H1 (cell line): ENCODE results near the gene ATXN1L. TPM values are rescaled to one million over a fixed set of nuclear protein-coding genes. Genes with fewer than 3 reads are reported as not detected.
A peak's percentile ranks its signal among the peaks of the same experiment; 100 is the strongest.

Experiments used
- CTCF ChIA-PET: fragments of 300-600 bp; sonication (Branson Sonifier 250); formaldehyde crosslinking; loops from one replicate; lab custom pipeline; 2021; ENCODE audit not compliant: partially characterized antibody; lab: Charles Lee
- POLR2A ChIA-PET: fragments of 300-600 bp; sonication (Branson Sonifier 250); formaldehyde crosslinking; loops from one replicate; lab custom pipeline; 2021; ENCODE audit warnings: inconsistent platforms; ENCODE audit not compliant: partially characterized antibody; lab: Charles Lee
- DNase-seq, 2 experiments: peaks; one replicate each; pipeline versions ENCODE4 v3.0.0 to v3.0.0-alpha.2; 2010 to 2022; ENCODE audit warnings: low spot score in 2 of 2, low read depth in 1 of 2, mixed read lengths in 1 of 2
- FAIRE-seq: peaks from 2 replicates; lab custom pipeline; 2011; peaks lifted over from hg19 to GRCh38; lab: Jason Lieb, UNC
- H2AFZ ChIP-seq: 2 replicates; pipeline ENCODE4 v1.8.1; 2012; ENCODE audit warnings: low read length, inconsistent platforms
- H2AK5ac ChIP-seq: 2 replicates; pipeline ENCODE4 v1.6.1; 2013; ENCODE audit warnings: low read depth, low read length
- H2BK120ac ChIP-seq: replicated peaks from 2 replicates; pipeline ENCODE3; 2013; ENCODE audit warnings: low read depth, low read length, inconsistent platforms
- H2BK12ac ChIP-seq: 2 replicates; pipeline ENCODE4 v1.6.1; 2013; ENCODE audit warnings: low read depth, low read length
- H2BK15ac ChIP-seq: 2 replicates; pipeline ENCODE4 v1.6.1; 2013; ENCODE audit warnings: low read length
- H2BK20ac ChIP-seq: 2 replicates; pipeline ENCODE4 v1.6.1; 2013; ENCODE audit warnings: low read length
- H2BK5ac ChIP-seq: 2 replicates; pipeline ENCODE4 v1.6.1; 2013; ENCODE audit warnings: low read depth, low read length
- H3K14ac ChIP-seq: 2 replicates; pipeline ENCODE4 v1.6.1; 2013; ENCODE audit warnings: inconsistent platforms; ENCODE audit not compliant: insufficient read length
- H3K18ac ChIP-seq: 2 replicates; pipeline ENCODE4 v1.6.1; 2013; ENCODE audit warnings: low read length; ENCODE audit errors: extremely low read depth
- H3K23ac ChIP-seq: 2 replicates; pipeline ENCODE4 v1.6.1; 2013; ENCODE audit warnings: inconsistent platforms; ENCODE audit not compliant: insufficient read length
- H3K23me2 ChIP-seq: 2 replicates; pipeline ENCODE4 v1.6.1; 2013; ENCODE audit warnings: low read depth, low read length
- H3K27ac ChIP-seq: 2 replicates; pipeline ENCODE4 v1.6.1; 2011; ENCODE audit warnings: low read depth, low read length, inconsistent platforms
- H3K27me3 ChIP-seq, 4 experiments: replicated peaks in 1 of 4; 1 replicate in 1 of 4; 2 replicates in 3 of 4; pipeline versions ENCODE4 v1.6.1 to v1.8.1; 2011 to 2013; ENCODE audit warnings: low read length in 3 of 4, mild to moderate bottlenecking in 3 of 4, inconsistent platforms in 2 of 4, mixed read lengths in 2 of 4, moderate library complexity in 1 of 4; ENCODE audit not compliant: control insufficient read depth in 3 of 4, insufficient read depth in 3 of 4; ENCODE audit errors: extremely low read depth in 1 of 4
- H3K36me3 ChIP-seq, 4 experiments: 2 replicates each; pipeline versions ENCODE4 v1.6.1 to v1.8.1; 2011 to 2013; ENCODE audit warnings: mild to moderate bottlenecking in 4 of 4, low read length in 3 of 4, moderate library complexity in 2 of 4, control low read depth in 1 of 4, inconsistent platforms in 1 of 4; ENCODE audit not compliant: insufficient read depth in 4 of 4, control insufficient read depth in 2 of 4
- H3K4ac ChIP-seq: replicated peaks from 2 replicates; pipeline ENCODE3; 2013; ENCODE audit warnings: low read length, low read depth, mixed read lengths, inconsistent platforms; ENCODE audit not compliant: insufficient read length
- H3K4me1 ChIP-seq, 4 experiments: replicated peaks in 1 of 4; 1 replicate in 1 of 4; 2 replicates in 3 of 4; pipeline versions ENCODE4 v1.6.1 to v1.8.1; 2011 to 2013; ENCODE audit warnings: low read length in 3 of 4, inconsistent platforms in 2 of 4, mixed read lengths in 1 of 4; ENCODE audit not compliant: insufficient read depth in 4 of 4, control insufficient read depth in 3 of 4
- H3K4me2 ChIP-seq, 2 experiments: 2 replicates each; pipeline versions ENCODE4 v1.6.1 to v1.8.1; 2011 to 2013; ENCODE audit warnings: low read depth in 2 of 2, low read length in 2 of 2, control low read depth in 1 of 2, inconsistent platforms in 1 of 2, mild to moderate bottlenecking in 1 of 2; ENCODE audit not compliant: insufficient read depth in 1 of 2
- H3K4me3 ChIP-seq, 4 experiments: fragments of 200-600, 300-600 bp in 1 of 4; sonication (generic), shearing (Covaris generic), sonication (Bioruptor Twin) in 1 of 4; 2 replicates each; pipeline versions ENCODE4 v1.5.1 to v1.8.1; 2011 to 2016; ENCODE audit warnings: low read length in 4 of 4, low read depth in 3 of 4, control low read depth in 2 of 4, inconsistent platforms in 2 of 4, mild to moderate bottlenecking in 2 of 4, mixed read lengths in 1 of 4, moderate library complexity in 1 of 4; ENCODE audit not compliant: insufficient read depth in 2 of 4; ENCODE audit errors: extremely low read depth in 1 of 4
- H3K56ac ChIP-seq: replicated peaks from 2 replicates; pipeline ENCODE3; 2013; ENCODE audit warnings: low read depth, mild to moderate bottlenecking, mixed read lengths, low read length, inconsistent platforms; ENCODE audit not compliant: insufficient read length
- H3K79me1 ChIP-seq: 2 replicates; pipeline ENCODE4 v1.6.1; 2013; ENCODE audit warnings: low read depth, low read length, control low read depth
- H3K79me2 ChIP-seq, 2 experiments: 2 replicates each; pipeline versions ENCODE4 v1.6.1 to v1.8.1; 2012 to 2013; ENCODE audit warnings: low read length in 2 of 2, mild to moderate bottlenecking in 2 of 2, inconsistent platforms in 1 of 2; ENCODE audit not compliant: insufficient read depth in 2 of 2, control insufficient read depth in 1 of 2
- H3K9ac ChIP-seq, 4 experiments: replicated peaks in 1 of 4; 1 replicate in 1 of 4; 2 replicates in 3 of 4; pipeline versions ENCODE4 v1.6.1 to v1.8.1; 2011 to 2013; ENCODE audit warnings: low read depth in 3 of 4, low read length in 3 of 4, control low read depth in 2 of 4, mild to moderate bottlenecking in 2 of 4, moderate library complexity in 2 of 4, inconsistent platforms in 1 of 4; ENCODE audit errors: extremely low read depth in 1 of 4
- H3K9me3 ChIP-seq, 2 experiments: 2 replicates each; pipeline versions ENCODE4 v1.6.1 to v1.8.1; 2012 to 2013; ENCODE audit warnings: mild to moderate bottlenecking in 2 of 2, moderate library complexity in 2 of 2, control low read depth in 1 of 2, inconsistent platforms in 1 of 2, low read depth in 1 of 2, low read length in 1 of 2, mixed read lengths in 1 of 2; ENCODE audit not compliant: insufficient read depth in 2 of 2
- H4K20me1 ChIP-seq, 2 experiments: replicated peaks in 1 of 2; 2 replicates each; pipeline versions ENCODE3 to v1.8.1; 2011 to 2013; ENCODE audit warnings: inconsistent platforms in 2 of 2, low read length in 2 of 2, mild to moderate bottlenecking in 1 of 2; ENCODE audit not compliant: insufficient read depth in 2 of 2, control insufficient read depth in 1 of 2
- H4K5ac ChIP-seq: 2 replicates; pipeline ENCODE4 v1.6.1; 2013; ENCODE audit warnings: low read length, low read depth, mixed read lengths, inconsistent platforms; ENCODE audit not compliant: insufficient read length
- H4K8ac ChIP-seq: 2 replicates; pipeline ENCODE4 v1.8.0; 2013; ENCODE audit warnings: mild to moderate bottlenecking, moderate library complexity, low read length, inconsistent platforms; ENCODE audit not compliant: insufficient read depth; ENCODE audit errors: extremely low read depth
- H4K91ac ChIP-seq: replicated peaks from 2 replicates; pipeline ENCODE3; 2013; ENCODE audit warnings: low read length, mixed read lengths, inconsistent platforms; ENCODE audit not compliant: insufficient read length
- CHD2 ChIP-seq: IDR thresholded peaks from 2 replicates; pipeline ENCODE4 v1.6.1; 2012; ENCODE audit warnings: low read length, improper control_type of control experiment
- CREB1 ChIP-seq: IDR thresholded peaks from 2 replicates; pipeline ENCODE4 v1.6.1; 2012; ENCODE audit warnings: inconsistent platforms
- CTBP2 ChIP-seq: IDR thresholded peaks from 2 replicates; pipeline ENCODE4 v1.7.0; 2011; ENCODE audit warnings: borderline replicate concordance, mild to moderate bottlenecking, moderate library complexity, mixed read lengths, low read length; ENCODE audit not compliant: insufficient read depth, insufficient read length
- CTCF ChIP-seq, 3 experiments: IDR thresholded peaks; 1 replicate in 2 of 3; 2 replicates in 1 of 3; pipeline versions ENCODE4 v1.5.1 to v1.6.1; 2011; ENCODE audit warnings: low read length in 3 of 3, mild to moderate bottlenecking in 3 of 3, inconsistent platforms in 2 of 3, low read depth in 1 of 3, moderate library complexity in 1 of 3; ENCODE audit not compliant: insufficient read depth in 1 of 3; ENCODE audit errors: control extremely low read depth in 1 of 3
- EGR1 ChIP-seq: IDR thresholded peaks from 2 replicates; pipeline ENCODE4 v1.6.1; 2011; ENCODE audit warnings: low read depth, low read length, borderline replicate concordance
- KDM5A ChIP-seq: fragments of 200-600 bp; IDR thresholded peaks from 2 replicates; pipeline ENCODE4 v1.7.1; 2012; ENCODE audit warnings: mild to moderate bottlenecking, low read length, inconsistent platforms, mixed read lengths
- RAD21 ChIP-seq, 2 experiments: IDR thresholded peaks in 1 of 2; conservative IDR thresholded peaks in 1 of 2; 2 replicates each; pipeline ENCODE4 v1.6.1; 2011; ENCODE audit warnings: low read depth in 2 of 2, low read length in 2 of 2, improper control_type of control experiment in 1 of 2, inconsistent platforms in 1 of 2, mild to moderate bottlenecking in 1 of 2, moderate library complexity in 1 of 2
- WGBS, 2 experiments: shearing (Covaris generic) in 1 of 2; methylation state at CpG; one replicate each; pipeline versions ENCODE4 v1.1.6 to v1.1.7; 2013 to 2015; ENCODE audit warnings: low lambda C conversion rate in 2 of 2, mixed read lengths in 2 of 2, inconsistent platforms in 1 of 2, low coverage in 1 of 2, missing lambda C conversion rate in 1 of 2; ENCODE audit not compliant: insufficient replicate concordance in 2 of 2, insufficient coverage in 1 of 2, insufficient read length in 1 of 2; ENCODE audit errors: extremely low coverage in 1 of 2, missing lambda C conversion rate in 1 of 2; 5-methylcytosine and 5-hydroxymethylcytosine counted together
- polyA plus RNA-seq, 7 experiments: library from polyadenylated mRNA; depleted of rRNA in 3 of 7; stranded (reverse) in 5 of 7; unstranded in 2 of 7; fragments of >200 nt in 5 of 7; fragments of 200-250 nt in 2 of 7; gene quantifications; 1 replicate in 5 of 7; 2 replicates in 1 of 7; 4 replicates in 1 of 7; pipeline versions ENCODE4 v1.2.1 to v1.2.3, GENCODE V29; 2011 to 2013; ENCODE audit warnings: missing spikeins in 2 of 7, mixed read lengths in 2 of 7
- total RNA-seq: library from RNA; stranded (reverse); fragmentation: NEBNext Ultra II Directional; extraction: Animal tissue kit (Norgen Biotek cat#: 25700); gene quantifications from 2 replicates; pipeline ENCODE4 v1.2.1, GENCODE V29; 2021

The ATXN1L gene
- total and polyA plus RNA-seq, 2 of the 8 experiments (the other 6 are each of a cell fraction or from before 2014, with no cell fraction given): 12.1 to 23.8 TPM

GRCh38 chr16:71883168-71883848 lies 37.5 kb downstream of the ATXN1L start:
- no peak for TF ChIP-seq CHD2
- 0 out of 4 replicates have a peak, but pooled peaks of 1 of the 2 experiments have one; percentile 5 for TF ChIP-seq RAD21 (IDR thresholded peaks at IDR 0.05 in 1 of 2, conservative IDR thresholded peaks at IDR 0.05 in 1 of 2; ENCODE audit: low read depth in 2 of 2, low read length in 2 of 2)
- no peak for TF ChIP-seq CREB1
- peak; percentile 91 for TF ChIP-seq EGR1
- no peak for TF ChIP-seq CTBP2
- TF ChIP-seq KDM5A: no peak
- peak in 1 of 3 experiments; percentile 45; a peak in 2 of 4 replicates for TF ChIP-seq CTCF (IDR thresholded peaks at IDR 0.05; ENCODE audit: control extremely low read depth in 1 of 3, insufficient read depth in 1 of 3, low read depth in 1 of 3, low read length in 3 of 3)
- TF ChIP-seq, all 59 proteins: peak for 3
- CTCF ChIA-PET: interaction anchor here (0.6 to 4.6 kb wide), 34 partner anchors 10 to 236 kb away, joined by 3 to 57 read pairs (median 4); partner anchors contain the start of gene IST1
- no peaks in the 10 kb centered on the region; the same call in 1 of the 2 replicates for H3K79me1 ChIP-seq
- H4K20me1 ChIP-seq: no peaks in the 10 kb centered on the region
- H4K5ac ChIP-seq: no peak overlapping the region
- H2AK5ac ChIP-seq: no peak overlapping the region
- no peak overlapping the region for H3K18ac ChIP-seq
- no peak overlapping the region for H3K4ac ChIP-seq
- H3K4me3 ChIP-seq: peak overlapping the region; percentile 51 to 98 (median 79)
- no peak overlapping the region for H2BK120ac ChIP-seq
- H3K23ac ChIP-seq: no peak overlapping the region
- H2BK15ac ChIP-seq: no peak overlapping the region
- H3K36me3 ChIP-seq: peaks cover 3 to 20% (median 15%) of the 10 kb centered on the region in 4 experiments; a peak in 7 of 8 replicates
- no peaks in the 10 kb centered on the region for H3K79me2 ChIP-seq
- H3K9me3 ChIP-seq: no peaks in the 10 kb centered on the region
- no peak overlapping the region for H2BK12ac ChIP-seq
- no peak overlapping the region for H3K56ac ChIP-seq
- H4K91ac ChIP-seq: no peak overlapping the region
- no peak overlapping the region for H3K14ac ChIP-seq
- H2BK20ac ChIP-seq: no peak overlapping the region
- H4K8ac ChIP-seq: peak overlapping the region; percentile 99; the same call in 1 of the 2 replicates
- no peak overlapping the region; the same call in 1 of the 2 replicates for H2AFZ ChIP-seq
- H2BK5ac ChIP-seq: no peak overlapping the region
- no peaks in the 10 kb centered on the region for H3K27me3 ChIP-seq
- H3K9ac ChIP-seq: peak overlapping the region; percentile 56 to 92 (median 87)
- peaks cover 6 to 10% (median 7%) of the 10 kb centered on the region in 4 experiments; a peak in 6 of 7 replicates for H3K4me1 ChIP-seq
- POLR2A ChIA-PET: interaction anchor here (0.9 to 5.4 kb wide), 17 partner anchors 12 to 123 kb away, joined by 3 to 70 read pairs (median 3); partner anchors contain the start of genes AP1G1, ATXN1L and IST1
- H3K27ac ChIP-seq: peak overlapping the region; percentile 90
- H3K4me2 ChIP-seq: peak overlapping the region; percentile 88 to 92
- peaks cover 9% of the 10 kb centered on the region; the same call in 1 of the 2 replicates for H3K23me2 ChIP-seq
- 4% methylated on average over 30 of the region's 46 CpGs; no CpG with 5 or more reads in 1 of the 2 experiments for WGBS, 2 experiments
- no peak for FAIRE-seq
- DNase-seq: peak in 1 of 2 experiments; percentile 86
